Astrocyte of the cerebellum (primary cell): ENCODE results near the gene DUT.

ENCODE experiments used
- DNase-seq: peaks from one replicate; pipeline ENCODE4 v3.0.0-alpha.2; 2011; ENCODE audit warnings: low read depth
- H3K4me3 ChIP-seq: 2 replicates; pipeline ENCODE4 v1.5.1; 2011; ENCODE audit warnings: mild to moderate bottlenecking, low read depth, low read length, moderate library complexity
- in situ Hi-C: cut with HindIII; loops from 2 replicates; pipeline ENCODE4 v1.10.0; 2017; ENCODE audit warnings: low sequenced_read_pairs
- TF ChIP-seq, protein P1 (sequence below): IDR thresholded peaks from 2 replicates; pipeline ENCODE4 v1.5.1; 2012; ENCODE audit warnings: low read length, low read depth, moderate library complexity, mild to moderate bottlenecking; ENCODE audit errors: missing control alignments

The DUT gene

DNA sequence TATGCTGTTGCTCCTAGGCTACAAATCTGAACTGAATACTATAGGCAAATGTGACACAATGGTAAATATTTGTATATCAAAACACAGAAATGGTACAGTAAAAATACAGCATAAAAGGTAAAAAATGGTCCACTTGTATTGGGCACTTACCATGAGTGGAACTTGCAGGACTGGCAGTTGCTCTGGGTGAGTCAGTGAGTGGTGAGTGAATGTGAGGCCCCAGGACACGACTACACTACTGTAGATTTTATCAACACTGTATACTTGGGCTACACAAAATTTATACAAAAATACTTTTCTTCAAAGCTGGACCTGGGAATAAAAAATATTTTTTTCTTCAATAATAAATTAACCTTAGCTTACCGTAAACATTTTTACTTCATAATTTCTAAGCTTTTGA, 41.6 kb upstream of the DUT start:
- in situ Hi-C loops: loop anchor here (25.0 kb wide), 2 partner anchors 577 to 1102 kb away; partner anchors contain the start of gene SEMA6D
- no peak overlapping the region for H3K4me3 ChIP-seq
- no peak for DNase-seq
- TF ChIP-seq, protein P1, sequence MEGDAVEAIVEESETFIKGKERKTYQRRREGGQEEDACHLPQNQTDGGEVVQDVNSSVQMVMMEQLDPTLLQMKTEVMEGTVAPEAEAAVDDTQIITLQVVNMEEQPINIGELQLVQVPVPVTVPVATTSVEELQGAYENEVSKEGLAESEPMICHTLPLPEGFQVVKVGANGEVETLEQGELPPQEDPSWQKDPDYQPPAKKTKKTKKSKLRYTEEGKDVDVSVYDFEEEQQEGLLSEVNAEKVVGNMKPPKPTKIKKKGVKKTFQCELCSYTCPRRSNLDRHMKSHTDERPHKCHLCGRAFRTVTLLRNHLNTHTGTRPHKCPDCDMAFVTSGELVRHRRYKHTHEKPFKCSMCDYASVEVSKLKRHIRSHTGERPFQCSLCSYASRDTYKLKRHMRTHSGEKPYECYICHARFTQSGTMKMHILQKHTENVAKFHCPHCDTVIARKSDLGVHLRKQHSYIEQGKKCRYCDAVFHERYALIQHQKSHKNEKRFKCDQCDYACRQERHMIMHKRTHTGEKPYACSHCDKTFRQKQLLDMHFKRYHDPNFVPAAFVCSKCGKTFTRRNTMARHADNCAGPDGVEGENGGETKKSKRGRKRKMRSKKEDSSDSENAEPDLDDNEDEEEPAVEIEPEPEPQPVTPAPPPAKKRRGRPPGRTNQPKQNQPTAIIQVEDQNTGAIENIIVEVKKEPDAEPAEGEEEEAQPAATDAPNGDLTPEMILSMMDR: no peak

DNA sequence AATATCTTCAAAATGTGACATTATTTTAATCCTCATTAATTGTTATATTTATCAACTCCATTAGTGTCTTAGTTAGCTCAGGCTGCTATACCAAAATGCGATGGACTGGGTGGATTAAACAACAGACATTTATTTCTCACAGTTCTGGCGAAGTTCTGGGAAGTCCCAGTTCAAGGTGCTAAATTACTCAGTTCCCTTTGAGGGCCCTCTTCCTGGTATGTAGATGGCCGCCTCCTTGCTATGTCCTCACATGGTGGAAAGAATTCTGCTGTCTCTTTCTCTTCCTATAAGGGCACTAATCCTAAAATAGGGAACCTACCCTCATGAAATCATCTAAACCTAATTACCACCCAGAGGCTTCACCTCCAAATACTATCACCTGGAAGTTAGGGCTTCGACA, 38.8 kb upstream of the DUT start:
- no peak for DNase-seq
- TF ChIP-seq, protein P1: no peak
- H3K4me3 ChIP-seq: no peak overlapping the region
- in situ Hi-C loops: loop anchor here (25.0 kb wide), 2 partner anchors 580 to 1105 kb away; partner anchors contain the start of gene SEMA6D

DNA sequence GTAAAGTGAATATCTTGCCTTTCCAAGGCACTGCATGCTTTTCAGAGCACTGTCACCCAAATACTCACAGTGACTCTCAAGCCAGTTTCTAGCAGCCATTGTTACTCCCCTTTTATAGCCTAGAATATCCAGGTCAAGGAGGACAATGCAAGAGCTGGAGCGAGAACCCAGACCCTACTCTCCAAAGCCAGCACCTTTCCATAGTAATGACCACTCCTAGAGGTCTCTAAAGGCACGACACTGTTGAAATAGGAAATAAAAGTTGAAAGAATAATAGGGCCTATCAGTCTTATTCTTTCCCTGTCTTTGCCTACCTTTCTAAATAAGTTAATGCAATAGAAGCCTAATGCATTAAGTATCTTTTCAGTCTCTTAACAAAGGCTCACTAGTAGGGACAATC, 33.6 kb upstream of the DUT start:
- no peak overlapping the region for H3K4me3 ChIP-seq
- no peak for DNase-seq
- TF ChIP-seq, protein P1: no peak
- in situ Hi-C loops: loop anchor here (25.0 kb wide), 2 partner anchors 585 to 1110 kb away; partner anchors contain the start of gene SEMA6D

DNA sequence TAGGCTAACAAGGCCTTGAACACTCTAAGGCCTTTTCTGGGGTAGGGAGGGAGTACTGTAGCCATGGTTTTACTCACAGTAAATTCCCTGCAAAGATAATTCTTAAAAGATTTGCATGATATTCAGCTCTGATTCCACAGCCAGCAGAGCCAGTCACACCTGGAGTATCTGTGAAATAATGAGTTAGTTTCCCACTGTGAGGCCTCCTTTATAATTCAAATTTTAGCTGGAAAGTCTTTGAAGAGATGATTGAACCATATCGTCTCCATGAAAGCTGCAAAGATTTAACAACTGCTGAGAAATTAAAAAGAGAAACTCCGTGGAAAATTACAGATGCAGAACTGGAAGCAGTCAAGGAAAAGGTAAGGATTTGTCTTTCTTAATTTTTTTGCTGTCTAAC, 32.3 kb upstream of the DUT start:
- TF ChIP-seq, protein P1: no peak
- in situ Hi-C loops: loop anchor here (25.0 kb wide), 2 partner anchors 587 to 1112 kb away; partner anchors contain the start of gene SEMA6D
- no peak overlapping the region for H3K4me3 ChIP-seq
- no peak for DNase-seq

DNA sequence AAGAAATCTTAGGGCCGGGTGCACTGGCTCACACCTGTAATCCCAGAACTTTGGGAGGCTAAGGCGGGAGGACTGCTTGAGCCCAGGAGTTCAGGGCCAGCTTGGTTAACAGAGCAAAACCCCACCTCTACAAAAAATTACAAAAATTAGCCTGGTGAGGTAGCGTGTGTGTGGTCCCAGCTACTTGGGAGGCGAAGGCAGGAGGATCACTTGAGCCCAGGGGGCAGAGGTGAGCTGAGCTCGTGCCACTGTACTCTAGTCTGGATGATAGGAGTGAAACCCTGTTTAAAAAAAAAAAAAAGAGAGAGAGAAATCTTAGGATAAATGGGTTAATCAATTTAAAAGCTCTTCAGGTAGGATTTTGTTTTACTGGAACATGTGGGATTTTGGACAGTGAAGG, 31.2 kb upstream of the DUT start:
- TF ChIP-seq, protein P1: no peak
- in situ Hi-C loops: no loop called here
- no peak overlapping the region for H3K4me3 ChIP-seq
- DNase-seq: no peak

DNA sequence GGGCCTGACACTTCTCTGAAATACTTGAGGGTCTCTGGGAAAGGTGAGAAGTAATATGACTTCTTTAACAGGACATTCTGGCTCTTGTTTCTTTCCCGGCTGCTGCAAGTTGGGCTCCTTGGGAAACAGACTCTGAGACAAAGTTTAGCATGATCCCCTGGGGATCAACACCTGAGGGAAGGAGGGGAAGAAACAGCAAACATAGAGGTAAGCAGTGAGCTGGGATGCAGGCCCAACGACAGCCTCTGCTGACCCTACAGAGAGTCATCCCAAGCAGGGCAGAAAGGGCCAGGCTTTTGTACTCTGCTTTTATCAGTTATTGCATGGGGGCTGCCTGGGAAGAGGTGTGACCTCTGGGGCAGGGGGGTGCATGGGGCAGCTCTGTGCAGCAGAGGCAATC, 26.8 kb upstream of the DUT start:
- no peak for DNase-seq
- H3K4me3 ChIP-seq: no peak overlapping the region
- in situ Hi-C loops: no loop called here
- TF ChIP-seq, protein P1: no peak

DNA sequence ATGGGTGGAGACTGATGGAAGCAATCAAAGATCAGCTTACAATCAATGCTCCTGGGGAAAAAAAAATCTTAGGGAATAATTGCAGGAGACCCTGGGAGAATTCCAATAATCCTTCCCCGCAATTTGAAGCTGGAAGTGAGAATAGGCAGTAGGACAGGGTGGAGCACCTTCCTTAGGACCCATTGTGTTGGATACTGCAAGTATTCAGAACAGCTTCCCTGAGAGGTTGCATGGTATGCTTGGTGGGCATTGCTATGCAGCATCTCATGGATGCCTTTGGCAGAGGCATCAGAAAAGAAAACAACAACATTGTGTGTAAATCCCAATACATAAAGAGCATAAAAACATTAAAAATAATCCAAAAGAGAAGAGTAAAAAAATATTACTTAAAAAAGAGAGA, 24.6 kb upstream of the DUT start:
- no peak overlapping the region for H3K4me3 ChIP-seq
- TF ChIP-seq, protein P1: no peak
- in situ Hi-C loops: no loop called here
- no peak for DNase-seq
